ENCODE results near the gene PPP6C. TPM values are rescaled to one million over a fixed set of nuclear protein-coding genes. Genes with fewer than 3 reads are reported as not detected.

PPP6C gene
- total RNA-seq, 1 experiment from 2014 or later: 53.3 TPM

GRCh38 chr9:125177888-125178287 lies 11.7 kb downstream of the PPP6C start:
- no peak overlapping the region for H3K14ac ChIP-seq (ENCODE audit: insufficient read depth, low read length)
- no peak overlapping the region for H4K5ac ChIP-seq (ENCODE audit: insufficient read length, low read depth, low read length)
- no peak overlapping the region for H2BK15ac ChIP-seq (ENCODE audit: low read depth, low read length)
- peaks cover 25% of the 10 kb centered on the region for H3K79me1 ChIP-seq (ENCODE audit: insufficient read depth, low read depth, low read length, poor library complexity, severe bottlenecking)
- H3K56ac ChIP-seq (ENCODE audit: insufficient read length, low read depth, low read length): no peak overlapping the region
- Mint-ChIP-seq H3K27ac (no peak overlapping the region), H3K36me3 (ENCODE audit: insufficient read depth in 1 of 3, low read depth in 3 of 3) (no peaks in the 10 kb centered on the region; a peak in 1 of 7 replicates), H3K9me3 (no peaks in the 10 kb centered on the region), H3K4me3 (no peak overlapping the region), H3K4me1 (peaks cover under 1 to 10% of the 10 kb centered on the region in 2 experiments), H3K27me3 (ENCODE audit: low read depth) (no peaks in the 10 kb centered on the region)
- no peak overlapping the region for H3K23ac ChIP-seq (ENCODE audit: insufficient read length, low read depth, low read length)
- H4K91ac ChIP-seq (ENCODE audit: insufficient read length, low read depth, low read length): no peak overlapping the region
- no peak overlapping the region for H3K9ac ChIP-seq (ENCODE audit: extremely low read depth, insufficient read length, low read length)
- H3K9me3 ChIP-seq (ENCODE audit: control insufficient read depth, low read depth, low read length): no peaks in the 10 kb centered on the region
- no peak overlapping the region for H2BK12ac ChIP-seq (ENCODE audit: insufficient read length, low read depth, low read length)
- H2BK20ac ChIP-seq (ENCODE audit: low read depth, low read length, poor library complexity, severe bottlenecking): no peak overlapping the region
- DNase-seq: no peak
- no peak overlapping the region for H3K4me2 ChIP-seq (ENCODE audit: insufficient read depth, insufficient read length, low read length)
- no peak for TF ChIP-seq CTCF (conservative IDR thresholded peaks at IDR 0.05)
- no peaks in the 10 kb centered on the region for H4K20me1 ChIP-seq (ENCODE audit: control insufficient read depth, insufficient read depth, insufficient read length)
- no peak overlapping the region for H4K8ac ChIP-seq (replicated peaks; ENCODE audit: insufficient read length, low read depth, low read length)
- no peak overlapping the region for H3K4ac ChIP-seq (ENCODE audit: low read depth, low read length)
- no peak overlapping the region for H2BK120ac ChIP-seq (ENCODE audit: low read depth, low read length, poor library complexity, severe bottlenecking)
- H3K27me3 ChIP-seq (ENCODE audit: insufficient read depth, low read length): no peaks in the 10 kb centered on the region
- no CpG with 5 or more reads among the region's 1 CpG for WGBS (ENCODE audit: extremely low coverage, insufficient read length, low lambda C conversion rate)
- H3K4me1 ChIP-seq (ENCODE audit: insufficient read depth, low read length): no peaks in the 10 kb centered on the region
- no peaks in the 10 kb centered on the region for H3K23me2 ChIP-seq (ENCODE audit: insufficient read length, low read depth, low read length, poor library complexity, severe bottlenecking)
- H3K18ac ChIP-seq (ENCODE audit: insufficient read length, low read depth, low read length): no peak overlapping the region
- no peak overlapping the region for H2AK5ac ChIP-seq (ENCODE audit: insufficient read length, low read length)
- H3K79me2 ChIP-seq (ENCODE audit: insufficient read depth, low read length): peaks cover 18% of the 10 kb centered on the region; the same call in 1 of the 2 replicates
- H3K27ac ChIP-seq (ENCODE audit: insufficient read length, low read depth, low read length): no peak overlapping the region
- H2BK5ac ChIP-seq (ENCODE audit: insufficient read length, low read length): no peak overlapping the region
- no peak overlapping the region for H3T11ph ChIP-seq (ENCODE audit: low read length)
- H2AFZ ChIP-seq (ENCODE audit: low read length): no peak overlapping the region

Data from H9 (cell line).